K562 (cell line): ENCODE results near the gene OBSCN. TPM values are rescaled to one million over a fixed set of nuclear protein-coding genes. Genes with fewer than 3 reads are reported as not detected.

Experiments
- ARNT ChIP-seq, 2 experiments: fragments of 450-650 bp; IDR thresholded peaks; 2 replicates each; pipeline ENCODE4 v1.6.1; 2016; ENCODE audit warnings: mild to moderate bottlenecking in 1 of 2
- DMBX1 ChIP-seq: fragments of 250-450 bp; sonication (Bioruptor Pico); IDR thresholded peaks from 2 replicates; pipeline ENCODE4 v1.8.0; 2022; ENCODE audit warnings: inconsistent platforms, mild to moderate bottlenecking, moderate library complexity, borderline replicate concordance
- GABPB1 ChIP-seq: sonication (generic); formaldehyde crosslinking; IDR thresholded peaks from 2 replicates; pipeline ENCODE4 v1.8.0; 2022; ENCODE audit warnings: mild to moderate bottlenecking, missing genetic modification reagents
- HLTF ChIP-seq: fragments of 450-650 bp; IDR thresholded peaks from 2 replicates; pipeline ENCODE4 v1.6.1; 2016
- KLF13 ChIP-seq: fragments of 450-650 bp; IDR thresholded peaks from 2 replicates; pipeline ENCODE4 v1.6.1; 2016; ENCODE audit warnings: missing genetic modification characterization, low read depth, mild to moderate bottlenecking, missing compliant biosample characterization, moderate library complexity, borderline replicate concordance
- MYC ChIP-seq, 2 experiments: fragments of 250-450 bp in 1 of 2; sonication (Bioruptor Pico) in 1 of 2; IDR thresholded peaks; 2 replicates each; pipeline versions ENCODE4 v1.5.1 to v1.6.1; 2012 to 2021; ENCODE audit warnings: low read depth in 2 of 2, borderline replicate concordance in 1 of 2, improper control_type of control experiment in 1 of 2, low read length in 1 of 2, mild to moderate bottlenecking in 1 of 2, moderate library complexity in 1 of 2
- PHB2 ChIP-seq: fragments of 450-650 bp; IDR thresholded peaks from 2 replicates; pipeline ENCODE4 v1.6.1; 2017; ENCODE audit warnings: low read depth
- SAFB2 ChIP-seq: fragments of 200-400 bp; formaldehyde crosslinking; IDR thresholded peaks from 2 replicates; pipeline ENCODE4 v1.6.1; 2018; ENCODE audit warnings: borderline replicate concordance, low read length, low read depth, moderate library complexity; ENCODE audit not compliant: severe bottlenecking
- SREBF1 ChIP-seq: fragments of 150-350 bp; IDR thresholded peaks from 2 replicates; pipeline ENCODE4 v1.6.1; 2014; ENCODE audit warnings: antibody characterized with exemption, low read depth, low read length, borderline replicate concordance
- ZBTB17 ChIP-seq: fragments of 450-650 bp; formaldehyde crosslinking; IDR thresholded peaks from 2 replicates; pipeline ENCODE4 v1.4.0; 2020; ENCODE audit warnings: mild to moderate bottlenecking
- ZNF121 ChIP-seq: sonication (generic); formaldehyde crosslinking; conservative IDR thresholded peaks from 2 replicates; pipeline ENCODE4 v1.8.0; 2022; ENCODE audit warnings: missing genetic modification reagents
- ZNF174 ChIP-seq: fragments of 250-450 bp; sonication (Bioruptor Pico); IDR thresholded peaks from 2 replicates; pipeline ENCODE4 v1.4.0; 2020; ENCODE audit warnings: mild to moderate bottlenecking
- ZNF24 ChIP-seq: fragments of 450-650 bp; IDR thresholded peaks from 2 replicates; pipeline ENCODE4 v1.6.1; 2016
- polyA plus RNA-seq, 8 experiments: library from polyadenylated mRNA; depleted of rRNA in 4 of 8; stranded (reverse) in 5 of 8; unstranded in 3 of 8; fragments of >200 nt; fragmentation: Nextera tagmentation in 2 of 8; fragmentation: Illumina TruSeq in 1 of 8; extraction: Ambion mirVana in 2 of 8; extraction: Trizol in 1 of 8; gene quantifications; 2 replicates each; pipeline versions ENCODE4 v1.2.1 to v1.2.3, GENCODE V29; 2011 to 2014; ENCODE audit warnings: inconsistent platforms in 1 of 8, missing spikeins in 1 of 8
- total RNA-seq, 7 experiments: library from RNA; depleted of rRNA in 6 of 7; stranded (reverse); fragments of >200 nt in 6 of 7; fragmentation: Illumina TruSeq in 2 of 7; extraction: Trizol in 2 of 7; gene quantifications; 2 replicates each; pipeline versions ENCODE4 v1.2.1 to v1.2.3, GENCODE V29; 2011 to 2021; ENCODE audit warnings: low replicate concordance in 1 of 7
- TF ChIP-seq, protein P1 (sequence below): fragments of 250-450 bp; sonication (Bioruptor Pico); IDR thresholded peaks from 2 replicates; pipeline ENCODE4 v1.4.0; 2020; ENCODE audit warnings: mild to moderate bottlenecking, moderate library complexity
- TF ChIP-seq, protein P2 (sequence below): sonication (generic); formaldehyde crosslinking; IDR thresholded peaks from 2 replicates; pipeline ENCODE4 v1.8.1; 2023; ENCODE audit warnings: mild to moderate bottlenecking, missing genetic modification reagents, moderate library complexity
- TF ChIP-seq, protein P3 (sequence below): fragments of 250-450 bp; sonication (Bioruptor Pico); IDR thresholded peaks from 2 replicates; pipeline ENCODE4 v1.4.0; 2020; ENCODE audit warnings: mild to moderate bottlenecking, moderate library complexity, borderline replicate concordance
- TF ChIP-seq, protein P4 (sequence below): IDR thresholded peaks from 2 replicates; pipeline ENCODE4 v1.6.1; 2011; ENCODE audit warnings: borderline replicate concordance, low read depth, mild to moderate bottlenecking, moderate library complexity, low read length; ENCODE audit not compliant: insufficient read depth, poor library complexity, severe bottlenecking

Gene OBSCN
- total and polyA plus RNA-seq, 9 of the 15 experiments (the other 6 are each of a cell fraction or from before 2014, with no cell fraction given): 0.18 to 19.7 (median 3.6) TPM

DNA sequence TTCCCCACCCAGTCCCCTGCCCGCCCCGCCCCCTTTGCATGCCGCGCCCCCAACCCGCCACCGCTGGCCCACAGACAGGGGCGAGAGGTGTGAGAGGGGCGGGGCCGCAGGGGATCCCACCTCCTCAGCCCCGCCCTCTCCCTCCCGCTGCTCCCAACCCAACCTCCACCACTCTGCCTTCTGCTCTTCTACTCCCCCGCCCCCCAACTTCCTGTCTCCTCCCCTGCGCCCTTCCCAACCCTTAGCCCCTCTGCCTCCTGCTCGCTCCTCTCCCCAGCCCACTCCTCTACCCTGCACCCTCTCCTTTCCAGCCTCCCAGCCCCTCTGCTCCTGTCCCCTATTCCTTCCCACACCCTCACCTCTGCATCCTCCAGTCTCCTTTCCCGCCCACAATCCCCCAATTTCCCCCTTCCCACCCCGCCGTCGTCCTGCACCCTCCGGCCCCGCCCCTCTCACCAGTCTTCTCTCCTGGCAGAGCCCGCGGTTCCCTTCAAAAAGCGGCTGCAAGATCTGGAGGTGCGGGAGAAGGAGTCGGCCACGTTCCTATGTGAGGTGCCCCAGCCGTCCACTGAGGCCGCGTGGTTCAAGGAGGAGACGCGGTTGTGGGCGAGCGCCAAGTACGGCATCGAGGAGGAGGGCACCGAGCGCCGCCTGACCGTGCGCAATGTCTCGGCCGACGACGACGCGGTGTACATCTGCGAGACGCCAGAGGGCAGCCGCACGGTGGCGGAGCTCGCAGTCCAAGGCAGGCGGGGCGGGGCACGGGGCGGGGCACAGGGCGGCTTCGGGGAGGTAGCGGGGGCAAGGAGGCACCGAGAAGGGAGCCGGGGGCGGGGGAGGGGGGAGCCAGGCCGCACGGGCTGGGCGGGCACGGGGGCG lies 5.4 kb downstream of the OBSCN start (continued):
- TF ChIP-seq, protein P1, sequence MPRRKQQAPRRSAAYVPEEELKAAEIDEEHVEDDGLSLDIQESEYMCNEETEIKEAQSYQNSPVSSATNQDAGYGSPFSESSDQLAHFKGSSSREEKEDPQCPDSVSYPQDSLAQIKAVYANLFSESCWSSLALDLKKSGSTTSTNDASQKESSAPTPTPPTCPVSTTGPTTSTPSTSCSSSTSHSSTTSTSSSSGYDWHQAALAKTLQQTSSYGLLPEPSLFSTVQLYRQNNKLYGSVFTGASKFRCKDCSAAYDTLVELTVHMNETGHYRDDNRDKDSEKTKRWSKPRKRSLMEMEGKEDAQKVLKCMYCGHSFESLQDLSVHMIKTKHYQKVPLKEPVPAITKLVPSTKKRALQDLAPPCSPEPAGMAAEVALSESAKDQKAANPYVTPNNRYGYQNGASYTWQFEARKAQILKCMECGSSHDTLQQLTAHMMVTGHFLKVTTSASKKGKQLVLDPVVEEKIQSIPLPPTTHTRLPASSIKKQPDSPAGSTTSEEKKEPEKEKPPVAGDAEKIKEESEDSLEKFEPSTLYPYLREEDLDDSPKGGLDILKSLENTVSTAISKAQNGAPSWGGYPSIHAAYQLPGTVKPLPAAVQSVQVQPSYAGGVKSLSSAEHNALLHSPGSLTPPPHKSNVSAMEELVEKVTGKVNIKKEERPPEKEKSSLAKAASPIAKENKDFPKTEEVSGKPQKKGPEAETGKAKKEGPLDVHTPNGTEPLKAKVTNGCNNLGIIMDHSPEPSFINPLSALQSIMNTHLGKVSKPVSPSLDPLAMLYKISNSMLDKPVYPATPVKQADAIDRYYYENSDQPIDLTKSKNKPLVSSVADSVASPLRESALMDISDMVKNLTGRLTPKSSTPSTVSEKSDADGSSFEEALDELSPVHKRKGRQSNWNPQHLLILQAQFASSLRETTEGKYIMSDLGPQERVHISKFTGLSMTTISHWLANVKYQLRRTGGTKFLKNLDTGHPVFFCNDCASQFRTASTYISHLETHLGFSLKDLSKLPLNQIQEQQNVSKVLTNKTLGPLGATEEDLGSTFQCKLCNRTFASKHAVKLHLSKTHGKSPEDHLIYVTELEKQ (CRISPR knock-in tag): no peak
- TF ChIP-seq, protein P2, sequence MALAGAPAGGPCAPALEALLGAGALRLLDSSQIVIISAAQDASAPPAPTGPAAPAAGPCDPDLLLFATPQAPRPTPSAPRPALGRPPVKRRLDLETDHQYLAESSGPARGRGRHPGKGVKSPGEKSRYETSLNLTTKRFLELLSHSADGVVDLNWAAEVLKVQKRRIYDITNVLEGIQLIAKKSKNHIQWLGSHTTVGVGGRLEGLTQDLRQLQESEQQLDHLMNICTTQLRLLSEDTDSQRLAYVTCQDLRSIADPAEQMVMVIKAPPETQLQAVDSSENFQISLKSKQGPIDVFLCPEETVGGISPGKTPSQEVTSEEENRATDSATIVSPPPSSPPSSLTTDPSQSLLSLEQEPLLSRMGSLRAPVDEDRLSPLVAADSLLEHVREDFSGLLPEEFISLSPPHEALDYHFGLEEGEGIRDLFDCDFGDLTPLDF (CRISPR knock-in tag): no peak
- TF ChIP-seq, protein P3, sequence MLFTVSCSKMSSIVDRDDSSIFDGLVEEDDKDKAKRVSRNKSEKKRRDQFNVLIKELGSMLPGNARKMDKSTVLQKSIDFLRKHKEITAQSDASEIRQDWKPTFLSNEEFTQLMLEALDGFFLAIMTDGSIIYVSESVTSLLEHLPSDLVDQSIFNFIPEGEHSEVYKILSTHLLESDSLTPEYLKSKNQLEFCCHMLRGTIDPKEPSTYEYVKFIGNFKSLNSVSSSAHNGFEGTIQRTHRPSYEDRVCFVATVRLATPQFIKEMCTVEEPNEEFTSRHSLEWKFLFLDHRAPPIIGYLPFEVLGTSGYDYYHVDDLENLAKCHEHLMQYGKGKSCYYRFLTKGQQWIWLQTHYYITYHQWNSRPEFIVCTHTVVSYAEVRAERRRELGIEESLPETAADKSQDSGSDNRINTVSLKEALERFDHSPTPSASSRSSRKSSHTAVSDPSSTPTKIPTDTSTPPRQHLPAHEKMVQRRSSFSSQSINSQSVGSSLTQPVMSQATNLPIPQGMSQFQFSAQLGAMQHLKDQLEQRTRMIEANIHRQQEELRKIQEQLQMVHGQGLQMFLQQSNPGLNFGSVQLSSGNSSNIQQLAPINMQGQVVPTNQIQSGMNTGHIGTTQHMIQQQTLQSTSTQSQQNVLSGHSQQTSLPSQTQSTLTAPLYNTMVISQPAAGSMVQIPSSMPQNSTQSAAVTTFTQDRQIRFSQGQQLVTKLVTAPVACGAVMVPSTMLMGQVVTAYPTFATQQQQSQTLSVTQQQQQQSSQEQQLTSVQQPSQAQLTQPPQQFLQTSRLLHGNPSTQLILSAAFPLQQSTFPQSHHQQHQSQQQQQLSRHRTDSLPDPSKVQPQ (CRISPR knock-in tag): no peak
- TF ChIP-seq DMBX1 (CRISPR knock-in tag): no peak
- no peak for TF ChIP-seq ARNT (IDR thresholded peaks at IDR 0.05)
- TF ChIP-seq PHB2: peak; percentile 16; the same call in 1 of the 2 replicates
- no peak for TF ChIP-seq SREBF1
- TF ChIP-seq KLF13 (tag): peak; percentile 59; the same call in 1 of the 2 replicates
- TF ChIP-seq, protein P4, sequence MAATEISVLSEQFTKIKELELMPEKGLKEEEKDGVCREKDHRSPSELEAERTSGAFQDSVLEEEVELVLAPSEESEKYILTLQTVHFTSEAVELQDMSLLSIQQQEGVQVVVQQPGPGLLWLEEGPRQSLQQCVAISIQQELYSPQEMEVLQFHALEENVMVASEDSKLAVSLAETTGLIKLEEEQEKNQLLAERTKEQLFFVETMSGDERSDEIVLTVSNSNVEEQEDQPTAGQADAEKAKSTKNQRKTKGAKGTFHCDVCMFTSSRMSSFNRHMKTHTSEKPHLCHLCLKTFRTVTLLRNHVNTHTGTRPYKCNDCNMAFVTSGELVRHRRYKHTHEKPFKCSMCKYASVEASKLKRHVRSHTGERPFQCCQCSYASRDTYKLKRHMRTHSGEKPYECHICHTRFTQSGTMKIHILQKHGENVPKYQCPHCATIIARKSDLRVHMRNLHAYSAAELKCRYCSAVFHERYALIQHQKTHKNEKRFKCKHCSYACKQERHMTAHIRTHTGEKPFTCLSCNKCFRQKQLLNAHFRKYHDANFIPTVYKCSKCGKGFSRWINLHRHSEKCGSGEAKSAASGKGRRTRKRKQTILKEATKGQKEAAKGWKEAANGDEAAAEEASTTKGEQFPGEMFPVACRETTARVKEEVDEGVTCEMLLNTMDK: peak; percentile 96
- no peak for TF ChIP-seq SAFB2
- TF ChIP-seq ZNF121 (CRISPR knock-in tag): no peak
- TF ChIP-seq ZNF174: no peak
- TF ChIP-seq MYC (IDR thresholded peaks at IDR 0.05; ENCODE audit: low read depth, low read length): peak; percentile 72
- no peak for TF ChIP-seq MYC (CRISPR knock-in tag; IDR thresholded peaks at IDR 0.05; ENCODE audit: borderline replicate concordance, low read depth)
- peak; percentile 68 for TF ChIP-seq GABPB1 (CRISPR knock-in tag)
- peak; percentile 66; the same call in 1 of the 2 replicates for TF ChIP-seq ZBTB17 (CRISPR knock-in tag)
- 0 out of 2 replicates have a peak, but pooled peaks have one; percentile 28 for TF ChIP-seq HLTF
- TF ChIP-seq ZNF24: no peak
